H1 (cell line): ENCODE results near the gene TBC1D16. TPM values are rescaled to one million over a fixed set of nuclear protein-coding genes. Genes with fewer than 3 reads are reported as not detected.

ENCODE experiments used
- CTCF ChIA-PET: fragments of 300-600 bp; sonication (Branson Sonifier 250); formaldehyde crosslinking; loops from one replicate; lab custom pipeline; 2021; ENCODE audit not compliant: partially characterized antibody; lab: Charles Lee
- POLR2A ChIA-PET: fragments of 300-600 bp; sonication (Branson Sonifier 250); formaldehyde crosslinking; loops from one replicate; lab custom pipeline; 2021; ENCODE audit warnings: inconsistent platforms; ENCODE audit not compliant: partially characterized antibody; lab: Charles Lee
- DNase-seq, 2 experiments: peaks; one replicate each; pipeline versions ENCODE4 v3.0.0 to v3.0.0-alpha.2; 2010 to 2022; ENCODE audit warnings: low spot score in 2 of 2, low read depth in 1 of 2, mixed read lengths in 1 of 2
- FAIRE-seq: peaks from 2 replicates; lab custom pipeline; 2011; peaks lifted over from hg19 to GRCh38; lab: Jason Lieb, UNC
- H2AFZ ChIP-seq: 2 replicates; pipeline ENCODE4 v1.8.1; 2012; ENCODE audit warnings: low read length, inconsistent platforms
- H2AK5ac ChIP-seq: 2 replicates; pipeline ENCODE4 v1.6.1; 2013; ENCODE audit warnings: low read depth, low read length
- H2BK120ac ChIP-seq: replicated peaks from 2 replicates; pipeline ENCODE3; 2013; ENCODE audit warnings: low read depth, low read length, inconsistent platforms
- H2BK12ac ChIP-seq: 2 replicates; pipeline ENCODE4 v1.6.1; 2013; ENCODE audit warnings: low read depth, low read length
- H2BK15ac ChIP-seq: 2 replicates; pipeline ENCODE4 v1.6.1; 2013; ENCODE audit warnings: low read length
- H2BK20ac ChIP-seq: 2 replicates; pipeline ENCODE4 v1.6.1; 2013; ENCODE audit warnings: low read length
- H2BK5ac ChIP-seq: 2 replicates; pipeline ENCODE4 v1.6.1; 2013; ENCODE audit warnings: low read depth, low read length
- H3K14ac ChIP-seq: 2 replicates; pipeline ENCODE4 v1.6.1; 2013; ENCODE audit warnings: inconsistent platforms; ENCODE audit not compliant: insufficient read length
- H3K18ac ChIP-seq: 2 replicates; pipeline ENCODE4 v1.6.1; 2013; ENCODE audit warnings: low read length; ENCODE audit errors: extremely low read depth
- H3K23ac ChIP-seq: 2 replicates; pipeline ENCODE4 v1.6.1; 2013; ENCODE audit warnings: inconsistent platforms; ENCODE audit not compliant: insufficient read length
- H3K23me2 ChIP-seq: 2 replicates; pipeline ENCODE4 v1.6.1; 2013; ENCODE audit warnings: low read depth, low read length
- H3K27ac ChIP-seq: 2 replicates; pipeline ENCODE4 v1.6.1; 2011; ENCODE audit warnings: low read depth, low read length, inconsistent platforms
- H3K27me3 ChIP-seq, 4 experiments: replicated peaks in 1 of 4; 1 replicate in 1 of 4; 2 replicates in 3 of 4; pipeline versions ENCODE4 v1.6.1 to v1.8.1; 2011 to 2013; ENCODE audit warnings: low read length in 3 of 4, mild to moderate bottlenecking in 3 of 4, inconsistent platforms in 2 of 4, mixed read lengths in 2 of 4, moderate library complexity in 1 of 4; ENCODE audit not compliant: control insufficient read depth in 3 of 4, insufficient read depth in 3 of 4; ENCODE audit errors: extremely low read depth in 1 of 4
- H3K36me3 ChIP-seq, 4 experiments: 2 replicates each; pipeline versions ENCODE4 v1.6.1 to v1.8.1; 2011 to 2013; ENCODE audit warnings: mild to moderate bottlenecking in 4 of 4, low read length in 3 of 4, moderate library complexity in 2 of 4, control low read depth in 1 of 4, inconsistent platforms in 1 of 4; ENCODE audit not compliant: insufficient read depth in 4 of 4, control insufficient read depth in 2 of 4
- H3K4ac ChIP-seq: replicated peaks from 2 replicates; pipeline ENCODE3; 2013; ENCODE audit warnings: low read length, low read depth, mixed read lengths, inconsistent platforms; ENCODE audit not compliant: insufficient read length
- H3K4me1 ChIP-seq, 4 experiments: replicated peaks in 1 of 4; 1 replicate in 1 of 4; 2 replicates in 3 of 4; pipeline versions ENCODE4 v1.6.1 to v1.8.1; 2011 to 2013; ENCODE audit warnings: low read length in 3 of 4, inconsistent platforms in 2 of 4, mixed read lengths in 1 of 4; ENCODE audit not compliant: insufficient read depth in 4 of 4, control insufficient read depth in 3 of 4
- H3K4me2 ChIP-seq, 2 experiments: 2 replicates each; pipeline versions ENCODE4 v1.6.1 to v1.8.1; 2011 to 2013; ENCODE audit warnings: low read depth in 2 of 2, low read length in 2 of 2, control low read depth in 1 of 2, inconsistent platforms in 1 of 2, mild to moderate bottlenecking in 1 of 2; ENCODE audit not compliant: insufficient read depth in 1 of 2
- H3K4me3 ChIP-seq, 4 experiments: fragments of 200-600, 300-600 bp in 1 of 4; sonication (generic), shearing (Covaris generic), sonication (Bioruptor Twin) in 1 of 4; 2 replicates each; pipeline versions ENCODE4 v1.5.1 to v1.8.1; 2011 to 2016; ENCODE audit warnings: low read length in 4 of 4, low read depth in 3 of 4, control low read depth in 2 of 4, inconsistent platforms in 2 of 4, mild to moderate bottlenecking in 2 of 4, mixed read lengths in 1 of 4, moderate library complexity in 1 of 4; ENCODE audit not compliant: insufficient read depth in 2 of 4; ENCODE audit errors: extremely low read depth in 1 of 4
- H3K56ac ChIP-seq: replicated peaks from 2 replicates; pipeline ENCODE3; 2013; ENCODE audit warnings: low read depth, mild to moderate bottlenecking, mixed read lengths, low read length, inconsistent platforms; ENCODE audit not compliant: insufficient read length
- H3K79me1 ChIP-seq: 2 replicates; pipeline ENCODE4 v1.6.1; 2013; ENCODE audit warnings: low read depth, low read length, control low read depth
- H3K79me2 ChIP-seq, 2 experiments: 2 replicates each; pipeline versions ENCODE4 v1.6.1 to v1.8.1; 2012 to 2013; ENCODE audit warnings: low read length in 2 of 2, mild to moderate bottlenecking in 2 of 2, inconsistent platforms in 1 of 2; ENCODE audit not compliant: insufficient read depth in 2 of 2, control insufficient read depth in 1 of 2
- H3K9ac ChIP-seq, 4 experiments: replicated peaks in 1 of 4; 1 replicate in 1 of 4; 2 replicates in 3 of 4; pipeline versions ENCODE4 v1.6.1 to v1.8.1; 2011 to 2013; ENCODE audit warnings: low read depth in 3 of 4, low read length in 3 of 4, control low read depth in 2 of 4, mild to moderate bottlenecking in 2 of 4, moderate library complexity in 2 of 4, inconsistent platforms in 1 of 4; ENCODE audit errors: extremely low read depth in 1 of 4
- H3K9me3 ChIP-seq, 2 experiments: 2 replicates each; pipeline versions ENCODE4 v1.6.1 to v1.8.1; 2012 to 2013; ENCODE audit warnings: mild to moderate bottlenecking in 2 of 2, moderate library complexity in 2 of 2, control low read depth in 1 of 2, inconsistent platforms in 1 of 2, low read depth in 1 of 2, low read length in 1 of 2, mixed read lengths in 1 of 2; ENCODE audit not compliant: insufficient read depth in 2 of 2
- H4K20me1 ChIP-seq, 2 experiments: replicated peaks in 1 of 2; 2 replicates each; pipeline versions ENCODE3 to v1.8.1; 2011 to 2013; ENCODE audit warnings: inconsistent platforms in 2 of 2, low read length in 2 of 2, mild to moderate bottlenecking in 1 of 2; ENCODE audit not compliant: insufficient read depth in 2 of 2, control insufficient read depth in 1 of 2
- H4K5ac ChIP-seq: 2 replicates; pipeline ENCODE4 v1.6.1; 2013; ENCODE audit warnings: low read length, low read depth, mixed read lengths, inconsistent platforms; ENCODE audit not compliant: insufficient read length
- H4K8ac ChIP-seq: 2 replicates; pipeline ENCODE4 v1.8.0; 2013; ENCODE audit warnings: mild to moderate bottlenecking, moderate library complexity, low read length, inconsistent platforms; ENCODE audit not compliant: insufficient read depth; ENCODE audit errors: extremely low read depth
- H4K91ac ChIP-seq: replicated peaks from 2 replicates; pipeline ENCODE3; 2013; ENCODE audit warnings: low read length, mixed read lengths, inconsistent platforms; ENCODE audit not compliant: insufficient read length
- CTCF ChIP-seq, 3 experiments: IDR thresholded peaks; 1 replicate in 2 of 3; 2 replicates in 1 of 3; pipeline versions ENCODE4 v1.5.1 to v1.6.1; 2011; ENCODE audit warnings: low read length in 3 of 3, mild to moderate bottlenecking in 3 of 3, inconsistent platforms in 2 of 3, low read depth in 1 of 3, moderate library complexity in 1 of 3; ENCODE audit not compliant: insufficient read depth in 1 of 3; ENCODE audit errors: control extremely low read depth in 1 of 3
- E2F6 ChIP-seq: IDR thresholded peaks from 2 replicates; pipeline ENCODE4 v1.6.1; 2012; ENCODE audit warnings: inconsistent platforms
- MAFK ChIP-seq: IDR thresholded peaks from 2 replicates; pipeline ENCODE4 v1.6.1; 2012; ENCODE audit warnings: low read depth, mild to moderate bottlenecking, improper control_type of control experiment, low read length
- TAF1 ChIP-seq: IDR thresholded peaks from 2 replicates; pipeline ENCODE4 v1.6.1; 2011; ENCODE audit warnings: mild to moderate bottlenecking, low read depth, low read length
- ZNF274 ChIP-seq: IDR thresholded peaks from 2 replicates; pipeline ENCODE4 v1.7.0; 2012; ENCODE audit warnings: low read length, borderline replicate concordance; ENCODE audit errors: extremely low read depth
- WGBS, 2 experiments: shearing (Covaris generic) in 1 of 2; methylation state at CpG; one replicate each; pipeline versions ENCODE4 v1.1.6 to v1.1.7; 2013 to 2015; ENCODE audit warnings: low lambda C conversion rate in 2 of 2, mixed read lengths in 2 of 2, inconsistent platforms in 1 of 2, low coverage in 1 of 2, missing lambda C conversion rate in 1 of 2; ENCODE audit not compliant: insufficient replicate concordance in 2 of 2, insufficient coverage in 1 of 2, insufficient read length in 1 of 2; ENCODE audit errors: extremely low coverage in 1 of 2, missing lambda C conversion rate in 1 of 2; 5-methylcytosine and 5-hydroxymethylcytosine counted together
- polyA plus RNA-seq, 7 experiments: library from polyadenylated mRNA; depleted of rRNA in 3 of 7; stranded (reverse) in 5 of 7; unstranded in 2 of 7; fragments of >200 nt in 5 of 7; fragments of 200-250 nt in 2 of 7; gene quantifications; 1 replicate in 5 of 7; 2 replicates in 1 of 7; 4 replicates in 1 of 7; pipeline versions ENCODE4 v1.2.1 to v1.2.3, GENCODE V29; 2011 to 2013; ENCODE audit warnings: missing spikeins in 2 of 7, mixed read lengths in 2 of 7
- total RNA-seq: library from RNA; stranded (reverse); fragmentation: NEBNext Ultra II Directional; extraction: Animal tissue kit (Norgen Biotek cat#: 25700); gene quantifications from 2 replicates; pipeline ENCODE4 v1.2.1, GENCODE V29; 2021

Gene TBC1D16
- total and polyA plus RNA-seq, 2 of the 8 experiments (the other 6 are each of a cell fraction or from before 2014, with no cell fraction given): 21.1 to 109 TPM

- no peak for FAIRE-seq
- Histone ChIP-seq H2AK5ac (no peak overlapping the region), H4K91ac (no peak overlapping the region), H2BK12ac (no peak overlapping the region), H3K36me3 (no peaks in the 10 kb centered on the region), H3K23me2 (no peaks in the 10 kb centered on the region), H3K14ac (no peak overlapping the region), H3K79me2 (no peaks in the 10 kb centered on the region), H3K18ac (no peak overlapping the region), H3K27ac (no peak overlapping the region), H3K9me3 (no peaks in the 10 kb centered on the region), H4K5ac (no peak overlapping the region), H3K4me2 (no peak overlapping the region), H3K9ac (no peak overlapping the region), H2BK15ac (no peak overlapping the region), H4K8ac (no peak overlapping the region), H3K27me3 (no peaks in the 10 kb centered on the region), H3K56ac (no peak overlapping the region), H2AFZ (no peak overlapping the region), H3K4me1 (peaks cover 3 to 11% (median 6%) of the 10 kb centered on the region in 4 experiments; a peak in 6 of 7 replicates), H4K20me1 (no peaks in the 10 kb centered on the region), H3K79me1 (no peaks in the 10 kb centered on the region), H2BK20ac (no peak overlapping the region), H3K23ac (no peak overlapping the region), H3K4me3 (no peak overlapping the region), H3K4ac (no peak overlapping the region), H2BK5ac (no peak overlapping the region), H2BK120ac (no peak overlapping the region)
- 90% methylated on average over 31 of the region's 31 CpGs; no CpG with 5 or more reads in 1 of the 2 experiments for WGBS, 2 experiments
- DNase-seq: no peak
- ChIA-PET POLR2A (interaction anchor here (0.8 to 1.0 kb wide), 2 partner anchors 9 to 14 kb away, joined by 3 to 4 read pairs; no protein-coding TSS in a partner anchor), CTCF (interaction anchor here (0.6 to 0.8 kb wide), 3 partner anchors 15 to 60 kb away, joined by 3 read pairs; no protein-coding TSS in a partner anchor)
- no peak for TF ChIP-seq TAF1
- no peak for TF ChIP-seq MAFK
- no peak for TF ChIP-seq CTCF (IDR thresholded peaks at IDR 0.05; ENCODE audit: control extremely low read depth in 1 of 3, insufficient read depth in 1 of 3, low read depth in 1 of 3, low read length in 3 of 3)
- TF ChIP-seq ZNF274: no peak
- peak; percentile 78 for TF ChIP-seq E2F6
Observed at GRCh38 chr17:80067393-80067986, 31.8 kb upstream of the TBC1D16 start.
